ENCODE measurements around the gene SHOC1. TPM values are rescaled to one million over a fixed set of nuclear protein-coding genes. Genes with fewer than 3 reads are reported as not detected.

SHOC1 gene
- total and polyA plus RNA-seq, 2 of the 4 experiments (the other 2 are of a cell fraction) = 0.03 TPM; not detected in 1

DNA sequence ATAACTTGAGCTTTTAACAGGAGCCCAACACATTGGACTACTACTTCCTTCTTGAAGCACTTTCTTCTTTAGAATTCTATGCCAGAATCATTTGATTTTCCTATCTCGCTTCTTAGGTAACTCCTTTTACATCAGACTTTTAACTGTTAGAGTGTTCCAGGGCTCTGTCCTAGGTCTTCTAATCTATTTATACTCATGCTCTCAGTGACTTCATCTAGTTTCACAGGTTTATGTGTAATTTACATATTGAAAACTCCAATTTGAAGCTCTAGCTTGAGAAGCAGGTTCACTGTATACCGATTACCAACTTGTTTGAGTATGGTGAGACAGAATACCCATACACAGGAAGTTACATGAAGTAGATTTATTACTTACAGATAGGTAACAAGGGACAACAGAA lies 11.3 kb downstream of the SHOC1 start:
- Histone ChIP-seq H3K9me1 (ENCODE audit: insufficient read depth, low read length) (no peaks in the 10 kb centered on the region), H2BK15ac (ENCODE audit: low read depth, low read length) (no peak overlapping the region), H3K4me2 (ENCODE audit: low read depth, low read length) (no peak overlapping the region), H4K8ac (ENCODE audit: low read depth in 2 of 2, low read length in 2 of 2) (no peak overlapping the region), H4K20me1 (ENCODE audit: insufficient read depth, low read length) (no peaks in the 10 kb centered on the region), H2AK5ac (ENCODE audit: low read depth, low read length) (no peak overlapping the region), H4K5ac (ENCODE audit: low read depth, low read length) (no peak overlapping the region), H2AK9ac (replicated peaks; ENCODE audit: low read depth, low read length, poor library complexity) (no peak overlapping the region), H2BK20ac (ENCODE audit: low read depth, low read length) (no peak overlapping the region), H3K14ac (replicated peaks; ENCODE audit: low read depth, low read length) (no peak overlapping the region), H3K27me3 (ENCODE audit: control insufficient read depth, insufficient read depth, low read length) (no peaks in the 10 kb centered on the region), H3K27ac (ENCODE audit: insufficient read depth, low read length) (no peak overlapping the region), H3K4ac (ENCODE audit: low read depth, low read length) (no peak overlapping the region), H3K18ac (ENCODE audit: low read depth, low read length) (no peak overlapping the region), H3K23ac (ENCODE audit: low read depth, low read length) (no peak overlapping the region), H2BK5ac (ENCODE audit: low read depth, low read length, poor library complexity, severe bottlenecking) (no peak overlapping the region), H3K9me3 (ENCODE audit: control insufficient read depth, insufficient read depth, low read length) (no peaks in the 10 kb centered on the region; the same call in 1 of the 2 replicates), H3K4me1 (ENCODE audit: control insufficient read depth, insufficient read depth, low read length) (no peaks in the 10 kb centered on the region), H3K79me1 (ENCODE audit: low read depth in 1 of 2, low read length in 2 of 2) (no peaks in the 10 kb centered on the region), H2AFZ (replicated peaks; ENCODE audit: low read length, poor library complexity) (no peak overlapping the region), H3K56ac (ENCODE audit: extremely low read depth, insufficient read depth, low read length) (no peak overlapping the region), H3K36me3 (ENCODE audit: control insufficient read depth, insufficient read depth, low read length) (no peaks in the 10 kb centered on the region), H4K91ac (ENCODE audit: insufficient read depth, low read depth, low read length) (no peak overlapping the region), H3K4me3 (ENCODE audit: insufficient read depth, low read depth, low read length) (no peak overlapping the region), H2BK120ac (ENCODE audit: low read depth, low read length) (no peak overlapping the region), H3K9ac (ENCODE audit: low read depth, low read length) (no peak overlapping the region)
- ATAC-seq (ENCODE audit: low read depth) = no peak
- POLR2A ChIA-PET (ENCODE audit: unreplicated experiment) = no interaction called here
- DNase-seq = no peak
- CTCF ChIA-PET = no interaction called here
- no TSS peak for BruUV-seq (replicated peaks)
- TF ChIP-seq NFE2L2 (IDR thresholded peaks at IDR 0.05; ENCODE audit: low read depth, low read length) = no peak
- dilution Hi-C loops (cut with HindIII; ENCODE audit: low sequenced_read_pairs, unreplicated experiment) (no loop called here), intact Hi-C loops (cut with micrococcal nuclease) (no loop called here), in situ Hi-C loops (cut with MboI; ENCODE audit: low sequenced_read_pairs) (no loop called here)
- no CpG with 5 or more reads among the region's 2 CpGs for WGBS, 2 experiments (ENCODE audit: extremely low coverage in 2 of 2, insufficient read length in 1 of 2)

All from IMR-90 (cell line).